GM19324 (cell line): ENCODE measurements around the gene INCENP.

Source experiments
- ATAC-seq: cut with Tn5 transposase; IDR thresholded peaks from one replicate; pipeline ENCODE4 v1.9.1; 2021; ENCODE audit warnings: mild to moderate bottlenecking, moderate library complexity; ENCODE audit not compliant: unreplicated experiment, low FRiP score

Gene INCENP

GRCh38 chr11:62124186-62125113 is 639 bp downstream of the INCENP start:
- peak; percentile 23 for ATAC-seq

- ATAC-seq = no peak
Observed at GRCh38 chr11:62125316-62125715, 1.5 kb downstream of the INCENP start.

GRCh38 chr11:62125881-62126280 is 2.1 kb downstream of the INCENP start:
- ATAC-seq = no peak

- ATAC-seq = no peak
Observed at GRCh38 chr11:62127426-62127825, 3.6 kb downstream of the INCENP start.

- no peak for ATAC-seq
Observed at GRCh38 chr11:62127941-62128770, 4.3 kb downstream of the INCENP start.

- no peak for ATAC-seq
Observed at GRCh38 chr11:62128835-62129234, 5.0 kb downstream of the INCENP start.

GRCh38 chr11:62129590-62130282 is 5.9 kb downstream of the INCENP start:
- ATAC-seq = no peak

GRCh38 chr11:62130283-62131169 is 6.7 kb downstream of the INCENP start:
- ATAC-seq = no peak

- ATAC-seq = no peak
Observed at GRCh38 chr11:62131170-62131464, 7.3 kb downstream of the INCENP start.

- no peak for ATAC-seq
Observed at GRCh38 chr11:62132191-62132590, 8.4 kb downstream of the INCENP start.

GRCh38 chr11:62132689-62133293 is 9.0 kb downstream of the INCENP start:
- no peak for ATAC-seq

GRCh38 chr11:62133328-62134065 is 9.7 kb downstream of the INCENP start:
- no peak for ATAC-seq

GRCh38 chr11:62137276-62137861 is 13.6 kb downstream of the INCENP start:
- no peak for ATAC-seq

- no peak for ATAC-seq
Observed at GRCh38 chr11:62137881-62138629, 14.2 kb downstream of the INCENP start.

GRCh38 chr11:62138630-62139425 is 15.0 kb downstream of the INCENP start:
- no peak for ATAC-seq

GRCh38 chr11:62139526-62140303 is 15.9 kb downstream of the INCENP start:
- no peak for ATAC-seq
